ENCODE measurements around the gene P2RX7. TPM values are rescaled to one million over a fixed set of nuclear protein-coding genes. Genes with fewer than 3 reads are reported as not detected.
"Not testable (repeated sequence)": the region's sequence is repeated elsewhere in the genome, so short reads cannot be mapped to it uniquely, and the experiment has no call there.

The P2RX7 gene
- polyA plus RNA-seq, 1 donor from 2014 or later, result not detected

DNA sequence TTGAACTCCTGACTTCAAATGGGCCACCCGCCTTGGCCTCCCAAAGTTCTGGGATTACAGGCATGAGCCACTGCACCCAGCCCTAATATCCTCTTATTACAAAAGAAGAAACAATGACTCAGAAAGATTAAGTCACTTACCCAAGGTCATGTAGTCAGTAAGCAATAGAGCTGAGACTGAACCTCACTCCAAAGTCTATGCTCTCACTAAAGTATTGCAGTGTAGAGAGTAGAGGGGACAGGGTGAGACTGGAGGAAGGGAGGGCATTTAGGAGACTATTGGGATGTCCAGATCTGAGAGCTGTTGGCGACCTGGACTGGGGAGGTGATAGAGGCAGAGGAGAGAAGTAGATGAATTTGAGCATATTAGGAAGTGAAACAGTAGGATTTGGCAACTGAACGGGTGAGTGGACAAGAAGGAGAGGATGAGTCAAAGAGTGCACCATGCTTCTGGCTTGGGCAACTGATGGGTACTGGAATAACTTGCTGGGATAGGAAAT, 11.8 kb downstream of the P2RX7 start:
- no peaks in the 10 kb centered on the region for H3K9me3 ChIP-seq (ENCODE audit: low read length)
- H2AFZ ChIP-seq (ENCODE audit: low read depth, low read length), result no peak overlapping the region
- no peak overlapping the region for H3K4me2 ChIP-seq (ENCODE audit: low read length)
- H3K79me2 ChIP-seq (replicated peaks; ENCODE audit: insufficient read depth, low read length), result no peaks in the 10 kb centered on the region
- TF ChIP-seq EZH2 (IDR thresholded peaks at IDR 0.05; ENCODE audit: borderline replicate concordance, insufficient read depth, low read length, poor library complexity, severe bottlenecking) (no peak), MXI1 (conservative IDR thresholded peaks at IDR 0.05; ENCODE audit: poor library complexity, severe bottlenecking) (no peak)
- no peak overlapping the region for H3K9ac ChIP-seq (ENCODE audit: low read length)
- H3K27ac ChIP-seq (ENCODE audit: low read length), result no peak overlapping the region
- no peak overlapping the region for H3K4me3 ChIP-seq (ENCODE audit: low read length)
- no peaks in the 10 kb centered on the region for H4K20me1 ChIP-seq (ENCODE audit: insufficient read depth)
- H3K9me2 ChIP-seq (ENCODE audit: insufficient read depth, low read length), result no peaks in the 10 kb centered on the region
- no peaks in the 10 kb centered on the region for H3K36me3 ChIP-seq (ENCODE audit: insufficient read depth, low read length)
- H3F3A ChIP-seq (ENCODE audit: insufficient read depth, low read length, poor library complexity, severe bottlenecking), result no peaks in the 10 kb centered on the region
- no peaks in the 10 kb centered on the region for H3K27me3 ChIP-seq (ENCODE audit: insufficient read depth, low read depth, low read length)

GRCh38 chr12:121145221-121145620, 12.5 kb downstream of the P2RX7 start:
- Histone ChIP-seq H3K9me3 (ENCODE audit: low read length) (no peaks in the 10 kb centered on the region), H3K27me3 (ENCODE audit: insufficient read depth, low read depth, low read length) (no peaks in the 10 kb centered on the region), H4K20me1 (ENCODE audit: insufficient read depth) (no peaks in the 10 kb centered on the region), H3K79me2 (replicated peaks; ENCODE audit: insufficient read depth, low read length) (no peaks in the 10 kb centered on the region), H3K27ac (ENCODE audit: low read length) (no peak overlapping the region), H3K9ac (ENCODE audit: low read length) (no peak overlapping the region), H3K36me3 (ENCODE audit: insufficient read depth, low read length) (no peaks in the 10 kb centered on the region), H3K4me3 (ENCODE audit: low read length) (no peak overlapping the region), H2AFZ (ENCODE audit: low read depth, low read length) (no peak overlapping the region), H3K9me2 (ENCODE audit: insufficient read depth, low read length) (no peaks in the 10 kb centered on the region), H3F3A (ENCODE audit: insufficient read depth, low read length, poor library complexity, severe bottlenecking) (no peaks in the 10 kb centered on the region), H3K4me2 (ENCODE audit: low read length) (no peak overlapping the region)
- no peak for TF ChIP-seq RAD21 (conservative IDR thresholded peaks at IDR 0.05)
- TF ChIP-seq CTCF (IDR thresholded peaks at IDR 0.05; ENCODE audit: poor library complexity, severe bottlenecking), result no peak
- TF ChIP-seq, protein P1, sequence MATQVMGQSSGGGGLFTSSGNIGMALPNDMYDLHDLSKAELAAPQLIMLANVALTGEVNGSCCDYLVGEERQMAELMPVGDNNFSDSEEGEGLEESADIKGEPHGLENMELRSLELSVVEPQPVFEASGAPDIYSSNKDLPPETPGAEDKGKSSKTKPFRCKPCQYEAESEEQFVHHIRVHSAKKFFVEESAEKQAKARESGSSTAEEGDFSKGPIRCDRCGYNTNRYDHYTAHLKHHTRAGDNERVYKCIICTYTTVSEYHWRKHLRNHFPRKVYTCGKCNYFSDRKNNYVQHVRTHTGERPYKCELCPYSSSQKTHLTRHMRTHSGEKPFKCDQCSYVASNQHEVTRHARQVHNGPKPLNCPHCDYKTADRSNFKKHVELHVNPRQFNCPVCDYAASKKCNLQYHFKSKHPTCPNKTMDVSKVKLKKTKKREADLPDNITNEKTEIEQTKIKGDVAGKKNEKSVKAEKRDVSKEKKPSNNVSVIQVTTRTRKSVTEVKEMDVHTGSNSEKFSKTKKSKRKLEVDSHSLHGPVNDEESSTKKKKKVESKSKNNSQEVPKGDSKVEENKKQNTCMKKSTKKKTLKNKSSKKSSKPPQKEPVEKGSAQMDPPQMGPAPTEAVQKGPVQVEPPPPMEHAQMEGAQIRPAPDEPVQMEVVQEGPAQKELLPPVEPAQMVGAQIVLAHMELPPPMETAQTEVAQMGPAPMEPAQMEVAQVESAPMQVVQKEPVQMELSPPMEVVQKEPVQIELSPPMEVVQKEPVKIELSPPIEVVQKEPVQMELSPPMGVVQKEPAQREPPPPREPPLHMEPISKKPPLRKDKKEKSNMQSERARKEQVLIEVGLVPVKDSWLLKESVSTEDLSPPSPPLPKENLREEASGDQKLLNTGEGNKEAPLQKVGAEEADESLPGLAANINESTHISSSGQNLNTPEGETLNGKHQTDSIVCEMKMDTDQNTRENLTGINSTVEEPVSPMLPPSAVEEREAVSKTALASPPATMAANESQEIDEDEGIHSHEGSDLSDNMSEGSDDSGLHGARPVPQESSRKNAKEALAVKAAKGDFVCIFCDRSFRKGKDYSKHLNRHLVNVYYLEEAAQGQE (IDR thresholded peaks at IDR 0.05; ENCODE audit: borderline replicate concordance), result no peak
- no peak for TF ChIP-seq SMC3 (conservative IDR thresholded peaks at IDR 0.05; ENCODE audit: poor library complexity)
- TF ChIP-seq EZH2 (IDR thresholded peaks at IDR 0.05; ENCODE audit: borderline replicate concordance, insufficient read depth, low read length, poor library complexity, severe bottlenecking), result no peak
- no peak for TF ChIP-seq MXI1 (conservative IDR thresholded peaks at IDR 0.05; ENCODE audit: poor library complexity, severe bottlenecking)
- no peak for TF ChIP-seq POLR2AphosphoS5 (IDR thresholded peaks at IDR 0.05)
- TF ChIP-seq TAF1 (IDR thresholded peaks at IDR 0.05; ENCODE audit: low read depth), result no peak
- no peak for TF ChIP-seq EP300 (conservative IDR thresholded peaks at IDR 0.05; ENCODE audit: poor library complexity, severe bottlenecking)

- H3F3A ChIP-seq (ENCODE audit: insufficient read depth, low read length, poor library complexity, severe bottlenecking); H3K79me2 ChIP-seq (replicated peaks; ENCODE audit: insufficient read depth, low read length); H3K9me3 ChIP-seq (ENCODE audit: low read length); H3K4me2 ChIP-seq (ENCODE audit: low read length); H3K9me2 ChIP-seq (ENCODE audit: insufficient read depth, low read length); H4K20me1 ChIP-seq (ENCODE audit: insufficient read depth); H3K36me3 ChIP-seq (ENCODE audit: insufficient read depth, low read length); H2AFZ ChIP-seq (ENCODE audit: low read depth, low read length); H3K4me3 ChIP-seq (ENCODE audit: low read length); H3K27me3 ChIP-seq (ENCODE audit: insufficient read depth, low read depth, low read length); H3K9ac ChIP-seq (ENCODE audit: low read length); H3K27ac ChIP-seq (ENCODE audit: low read length): not testable (repeated sequence)
Observed at GRCh38 chr12:121149289-121149688, 16.6 kb downstream of the P2RX7 start.
